Cardiac fibroblast (primary cell): Measurements from ENCODE around the gene JAG2.

ENCODE experiments used
- DNase-seq, 2 donors: peaks; one replicate each; pipeline versions ENCODE4 v3.0.0 to v3.0.0-alpha.2; 2010; ENCODE audit warnings: low read depth in 2 of 2
- H3K4me3 ChIP-seq, 2 donors: replicated peaks in 1 of 2; 1 replicate in 1 of 2; 2 replicates in 1 of 2; pipeline ENCODE4 v1.5.1; 2011; ENCODE audit warnings: low read depth in 2 of 2, low read length in 2 of 2, mild to moderate bottlenecking in 2 of 2, moderate library complexity in 1 of 2
- TF ChIP-seq, protein P1 (sequence below): IDR thresholded peaks from one replicate; pipeline ENCODE4 v1.5.1; 2011; ENCODE audit warnings: low read depth, mild to moderate bottlenecking, low read length, inconsistent platforms

JAG2 gene

DNA sequence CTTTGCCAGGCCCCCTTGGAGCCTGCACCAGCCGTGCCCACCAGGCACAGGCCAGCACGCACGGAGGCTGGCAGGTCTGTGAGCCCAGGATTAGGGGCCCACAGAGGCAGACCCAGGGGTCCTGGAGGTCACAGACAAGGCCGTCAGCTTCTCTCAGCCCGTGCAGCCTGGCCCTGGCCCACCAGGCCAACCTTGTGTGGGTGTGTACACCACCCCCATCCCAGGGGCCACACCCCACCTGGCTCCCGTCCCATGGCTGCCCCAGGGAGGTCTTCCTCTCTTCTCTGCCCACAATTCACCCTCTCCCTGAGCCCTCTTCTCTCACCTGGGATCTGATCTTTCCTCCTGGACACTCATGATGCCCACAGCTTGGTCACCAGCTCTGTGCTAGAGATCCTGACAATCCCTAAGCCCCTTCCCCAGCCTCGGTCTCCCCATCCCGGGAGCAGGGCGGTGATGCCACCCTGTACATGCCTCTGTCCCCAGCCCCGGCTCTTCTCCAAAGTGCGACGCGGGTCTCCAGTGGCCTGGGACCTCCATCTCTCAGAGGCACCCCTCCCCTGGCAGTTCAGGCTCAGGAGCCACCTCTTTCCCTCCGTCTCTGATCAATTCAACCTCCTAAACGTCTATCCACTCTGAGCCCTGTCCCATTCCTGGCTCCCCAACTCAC lies 72.2 kb downstream of the JAG2 start:
- TF ChIP-seq, protein P1, sequence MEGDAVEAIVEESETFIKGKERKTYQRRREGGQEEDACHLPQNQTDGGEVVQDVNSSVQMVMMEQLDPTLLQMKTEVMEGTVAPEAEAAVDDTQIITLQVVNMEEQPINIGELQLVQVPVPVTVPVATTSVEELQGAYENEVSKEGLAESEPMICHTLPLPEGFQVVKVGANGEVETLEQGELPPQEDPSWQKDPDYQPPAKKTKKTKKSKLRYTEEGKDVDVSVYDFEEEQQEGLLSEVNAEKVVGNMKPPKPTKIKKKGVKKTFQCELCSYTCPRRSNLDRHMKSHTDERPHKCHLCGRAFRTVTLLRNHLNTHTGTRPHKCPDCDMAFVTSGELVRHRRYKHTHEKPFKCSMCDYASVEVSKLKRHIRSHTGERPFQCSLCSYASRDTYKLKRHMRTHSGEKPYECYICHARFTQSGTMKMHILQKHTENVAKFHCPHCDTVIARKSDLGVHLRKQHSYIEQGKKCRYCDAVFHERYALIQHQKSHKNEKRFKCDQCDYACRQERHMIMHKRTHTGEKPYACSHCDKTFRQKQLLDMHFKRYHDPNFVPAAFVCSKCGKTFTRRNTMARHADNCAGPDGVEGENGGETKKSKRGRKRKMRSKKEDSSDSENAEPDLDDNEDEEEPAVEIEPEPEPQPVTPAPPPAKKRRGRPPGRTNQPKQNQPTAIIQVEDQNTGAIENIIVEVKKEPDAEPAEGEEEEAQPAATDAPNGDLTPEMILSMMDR, result no peak
- DNase-seq, result no peak
- no peak overlapping the region for H3K4me3 ChIP-seq

DNA sequence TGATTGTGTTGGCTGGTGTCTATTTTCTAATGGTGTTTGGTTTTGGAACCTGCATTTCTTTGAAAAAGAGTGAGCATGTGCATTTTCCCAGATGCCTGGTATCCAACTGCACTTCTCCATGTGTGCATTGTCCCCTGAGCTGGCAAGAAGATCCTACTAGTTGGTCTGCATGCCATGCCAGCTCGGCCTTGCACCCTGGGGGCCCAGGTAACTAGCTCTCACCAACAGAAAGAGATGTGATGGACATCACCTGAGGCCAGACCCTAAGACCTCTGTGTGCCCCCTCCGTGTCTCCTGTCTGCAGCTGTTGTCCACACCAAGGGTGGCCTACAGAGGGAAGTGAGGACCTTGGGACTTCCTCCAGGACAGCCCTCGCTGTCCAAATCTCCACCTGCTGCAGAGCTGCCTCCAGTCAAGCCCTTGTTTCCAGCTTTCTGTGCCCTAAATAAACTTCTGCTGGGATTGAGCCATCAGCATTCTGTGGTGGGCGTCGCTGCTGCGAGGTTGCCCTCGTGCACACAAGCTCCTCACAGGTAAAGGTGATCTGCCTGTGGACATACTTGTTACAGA lies 73.3 kb downstream of the JAG2 start:
- no peak for DNase-seq
- TF ChIP-seq, protein P1, result no peak
- no peak overlapping the region for H3K4me3 ChIP-seq

DNA sequence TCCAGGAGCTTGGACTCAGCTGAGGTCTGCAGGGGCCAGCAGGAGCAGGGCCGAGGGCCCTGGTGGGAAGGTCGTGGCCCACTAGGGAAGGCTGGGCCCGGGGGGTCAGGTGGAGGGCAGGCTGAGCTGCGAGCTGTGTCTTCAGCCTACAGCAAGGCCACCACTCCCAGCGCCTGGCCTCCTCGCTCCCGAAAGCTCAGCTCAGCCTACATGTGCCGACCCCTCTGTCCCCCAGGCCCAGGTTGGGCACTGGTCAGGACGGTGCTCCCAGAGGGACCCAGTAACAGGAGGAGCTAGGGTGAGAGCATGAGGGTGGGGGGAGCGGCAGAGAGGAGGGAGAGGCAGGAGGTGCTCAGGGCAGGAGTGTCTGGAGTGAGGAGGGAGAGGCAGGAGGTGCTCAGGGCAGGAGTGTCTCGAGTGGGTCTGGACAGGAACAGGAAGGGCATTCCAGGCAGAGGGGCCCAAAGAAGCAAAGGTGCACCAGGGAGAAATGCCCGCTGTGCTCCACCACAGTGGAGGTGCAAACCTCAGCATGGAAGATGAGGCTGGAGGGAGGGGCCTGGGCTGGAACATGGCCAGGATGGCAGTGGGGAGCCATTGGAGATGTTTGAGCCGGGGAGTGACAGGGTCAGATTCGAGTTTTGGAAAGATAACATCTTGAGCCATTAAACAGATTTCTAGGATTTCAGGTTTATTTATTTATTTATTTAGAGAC lies 74.2 kb downstream of the JAG2 start:
- H3K4me3 ChIP-seq, result peak overlapping the region; percentile 65 to 80
- TF ChIP-seq, protein P1, result no peak
- DNase-seq, result no peak

DNA sequence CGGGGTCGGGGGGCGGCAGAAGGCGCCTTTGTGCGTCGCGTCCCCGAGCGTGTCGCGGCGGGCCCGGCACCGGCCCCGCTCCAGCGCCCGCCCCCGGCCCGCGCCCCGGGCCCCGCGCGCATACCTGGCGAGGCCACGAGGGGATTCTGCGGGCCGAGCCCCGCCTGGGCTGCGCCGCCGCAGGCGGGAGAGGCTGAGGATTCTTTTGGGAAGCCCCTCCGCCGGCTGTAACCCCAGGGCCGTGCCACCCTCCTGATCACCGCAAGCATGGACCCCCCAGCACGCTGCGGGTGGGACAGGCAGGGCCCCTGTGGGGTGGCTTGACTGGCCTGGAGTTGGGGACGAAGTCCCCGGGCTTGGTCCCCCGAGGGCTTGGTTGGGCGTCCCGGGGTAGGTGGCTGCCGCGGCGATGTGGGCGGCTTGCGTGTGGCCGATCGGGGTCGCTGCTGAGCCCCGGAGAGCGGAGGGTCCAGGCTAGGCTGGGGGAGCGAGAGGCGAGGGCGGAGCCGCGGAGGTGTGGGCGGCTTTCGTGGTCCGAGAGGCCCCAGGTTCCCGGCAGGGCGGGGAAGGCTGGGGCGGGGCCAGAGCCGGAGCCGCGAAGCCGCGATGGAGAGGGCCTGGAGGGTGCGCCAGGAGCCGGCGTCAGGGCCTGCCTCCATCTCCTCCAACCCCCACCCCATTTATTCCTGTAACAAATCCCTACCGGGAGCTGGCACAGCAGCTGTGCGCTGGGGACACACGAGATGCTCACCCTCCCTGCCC lies 75.0 kb downstream of the JAG2 start:
- TF ChIP-seq, protein P1, result peak; percentile 26
- peak; percentile 45 to 86 for DNase-seq
- H3K4me3 ChIP-seq, result peak overlapping the region; percentile 65 to 80

DNA sequence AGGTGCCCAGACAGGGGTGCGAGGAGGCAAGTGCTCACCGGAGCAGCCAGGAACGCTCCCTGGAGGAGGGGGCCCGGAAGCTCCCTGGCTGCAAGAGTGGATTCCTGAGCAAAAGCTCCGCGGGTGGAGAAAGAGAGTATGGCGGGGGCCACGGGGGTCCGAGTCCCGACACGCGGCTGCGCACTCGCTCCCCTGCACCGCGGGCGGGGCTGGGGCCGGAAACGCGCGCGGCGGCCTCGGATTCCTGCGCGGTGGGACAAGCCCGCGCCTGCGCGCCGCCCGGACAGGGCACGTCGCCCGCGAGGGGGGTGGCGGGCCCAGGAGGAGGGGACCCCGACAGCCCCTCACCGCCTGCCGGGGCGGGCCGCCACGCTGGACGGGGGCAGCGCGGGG lies 75.5 kb downstream of the JAG2 start:
- peak; percentile 37 to 73 for DNase-seq
- H3K4me3 ChIP-seq, result peak overlapping the region; percentile 56 to 65
- TF ChIP-seq, protein P1, result no peak

DNA sequence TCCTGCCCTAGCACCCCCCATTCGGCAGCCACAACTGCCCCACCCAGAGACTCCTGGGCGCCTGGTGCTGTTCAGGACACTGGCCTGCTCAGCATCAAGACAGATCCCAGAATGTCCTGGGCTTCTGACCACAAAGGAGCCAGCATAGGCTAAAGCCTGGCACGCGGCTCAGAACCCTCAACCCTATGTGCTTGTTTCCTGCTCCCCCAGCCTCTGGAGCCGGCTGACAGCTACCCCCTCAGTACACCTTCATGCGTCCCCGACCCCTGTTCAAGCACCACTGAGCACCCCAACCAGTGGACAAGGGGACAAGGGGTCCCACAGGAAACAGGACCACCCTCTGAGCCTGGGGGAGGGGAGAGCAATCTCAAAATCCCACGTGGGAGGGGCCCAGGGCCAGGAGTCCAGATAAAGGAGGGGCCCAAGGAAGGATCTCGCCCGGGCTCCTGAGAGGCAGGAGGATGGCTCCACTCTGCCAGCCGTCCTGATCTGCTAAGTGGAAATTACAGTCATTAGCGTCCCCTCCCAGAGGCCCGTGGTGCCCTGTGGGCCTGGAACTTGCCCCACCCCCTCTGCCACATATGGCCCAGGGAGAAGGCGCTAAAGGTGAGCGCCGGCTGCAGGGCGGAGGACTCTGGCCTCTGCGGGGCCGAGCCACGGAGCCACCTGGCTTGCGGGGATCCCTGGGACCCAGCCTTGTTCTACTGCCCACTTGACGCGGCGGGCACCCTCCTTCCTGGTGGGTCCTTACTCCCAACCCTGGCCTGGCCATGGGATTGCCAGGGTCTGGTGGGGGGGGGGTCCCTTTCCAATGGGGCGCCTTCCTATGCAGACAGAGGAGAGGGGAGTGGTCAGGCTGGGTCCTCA lies 76.2 kb downstream of the JAG2 start:
- peak in 1 of 2 donors; percentile 44 for DNase-seq
- peak overlapping the region; percentile 56 to 65 for H3K4me3 ChIP-seq
- TF ChIP-seq, protein P1, result no peak
